PFSK-1 (cell line): ENCODE measurements around the gene SPINT2.

ENCODE experiments used
- POLR2AphosphoS5 ChIP-seq: IDR thresholded peaks from 2 replicates; pipeline ENCODE4 v1.6.1; 2012; ENCODE audit warnings: low read depth, mild to moderate bottlenecking, control low read depth, low read length, moderate library complexity
- REST ChIP-seq, 2 experiments: IDR thresholded peaks; 2 replicates each; pipeline versions ENCODE4 v1.6.1 to v1.8.0; 2011 to 2012; ENCODE audit warnings: low read depth in 2 of 2, low read length in 2 of 2, control low read depth in 1 of 2, inconsistent platforms in 1 of 2, mild to moderate bottlenecking in 1 of 2, moderate library complexity in 1 of 2; ENCODE audit not compliant: insufficient read depth in 1 of 2
- SIN3A ChIP-seq: IDR thresholded peaks from 2 replicates; pipeline ENCODE4 v1.6.1; 2012; ENCODE audit warnings: mild to moderate bottlenecking, low read length, moderate library complexity, borderline replicate concordance; ENCODE audit not compliant: insufficient read depth
- TAF1 ChIP-seq: IDR thresholded peaks from 2 replicates; pipeline ENCODE4 v1.6.1; 2012; ENCODE audit warnings: low read length, control low read depth, borderline replicate concordance; ENCODE audit not compliant: insufficient read depth

- TF ChIP-seq POLR2AphosphoS5: no peak
- no peak for TF ChIP-seq SIN3A
- TF ChIP-seq REST (IDR thresholded peaks at IDR 0.05; ENCODE audit: insufficient read depth in 1 of 2, low read depth in 2 of 2, low read length in 2 of 2): no peak
- no peak for TF ChIP-seq TAF1
Observed at GRCh38 chr19:38324431-38324830, 60.1 kb downstream of the SPINT2 start.
